NK-92 (cell line): ENCODE results near the gene MVD.

Experiments used
- DNase-seq: peaks from one replicate; lab custom pipeline; 2025; ENCODE audit not compliant: unreplicated experiment; lab: John Stamatoyannopoulos, UW

Gene MVD, protein sequence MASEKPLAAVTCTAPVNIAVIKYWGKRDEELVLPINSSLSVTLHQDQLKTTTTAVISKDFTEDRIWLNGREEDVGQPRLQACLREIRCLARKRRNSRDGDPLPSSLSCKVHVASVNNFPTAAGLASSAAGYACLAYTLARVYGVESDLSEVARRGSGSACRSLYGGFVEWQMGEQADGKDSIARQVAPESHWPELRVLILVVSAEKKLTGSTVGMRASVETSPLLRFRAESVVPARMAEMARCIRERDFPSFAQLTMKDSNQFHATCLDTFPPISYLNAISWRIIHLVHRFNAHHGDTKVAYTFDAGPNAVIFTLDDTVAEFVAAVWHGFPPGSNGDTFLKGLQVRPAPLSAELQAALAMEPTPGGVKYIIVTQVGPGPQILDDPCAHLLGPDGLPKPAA

GRCh38 chr16:88662843-88663606 is at the start of gene MVD:
TSS of gene MVD (minus strand) at chr16:88663091. CDS start at chr16:88663080, 11 bp downstream.
- DNase-seq, result peak; percentile 83

DNA sequence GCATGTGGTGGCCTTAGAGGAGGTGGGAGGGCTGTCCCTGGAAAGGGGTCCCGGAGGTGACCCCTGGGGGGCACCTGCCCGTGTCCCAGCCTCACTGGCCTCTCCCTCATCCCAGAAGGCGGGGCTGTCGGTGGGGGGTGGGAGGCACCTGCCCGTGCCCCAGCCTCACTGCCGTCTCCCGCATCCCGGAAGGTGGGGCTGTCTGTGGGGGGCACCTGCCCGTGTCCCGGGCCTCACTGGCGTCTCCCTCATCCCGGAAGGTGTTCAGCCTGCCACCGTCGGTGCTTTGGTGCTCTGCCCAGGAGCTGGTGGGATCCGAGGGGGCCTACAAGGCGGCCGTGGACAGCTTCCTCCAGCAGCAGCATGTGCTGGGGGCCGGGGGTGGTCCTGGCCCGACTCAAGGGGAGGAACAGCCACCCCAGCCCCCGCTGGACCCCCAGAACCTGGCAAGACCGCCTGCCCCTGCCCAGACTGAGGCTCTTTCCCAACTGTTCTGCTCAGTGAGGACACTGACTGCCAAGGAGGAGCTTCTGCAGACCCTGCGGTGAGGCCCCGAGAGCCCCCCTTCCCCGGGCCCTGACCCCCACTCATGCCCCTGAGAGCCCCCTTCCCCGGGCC is 49.6 kb upstream of the MVD start:
- no peak for DNase-seq

DNA sequence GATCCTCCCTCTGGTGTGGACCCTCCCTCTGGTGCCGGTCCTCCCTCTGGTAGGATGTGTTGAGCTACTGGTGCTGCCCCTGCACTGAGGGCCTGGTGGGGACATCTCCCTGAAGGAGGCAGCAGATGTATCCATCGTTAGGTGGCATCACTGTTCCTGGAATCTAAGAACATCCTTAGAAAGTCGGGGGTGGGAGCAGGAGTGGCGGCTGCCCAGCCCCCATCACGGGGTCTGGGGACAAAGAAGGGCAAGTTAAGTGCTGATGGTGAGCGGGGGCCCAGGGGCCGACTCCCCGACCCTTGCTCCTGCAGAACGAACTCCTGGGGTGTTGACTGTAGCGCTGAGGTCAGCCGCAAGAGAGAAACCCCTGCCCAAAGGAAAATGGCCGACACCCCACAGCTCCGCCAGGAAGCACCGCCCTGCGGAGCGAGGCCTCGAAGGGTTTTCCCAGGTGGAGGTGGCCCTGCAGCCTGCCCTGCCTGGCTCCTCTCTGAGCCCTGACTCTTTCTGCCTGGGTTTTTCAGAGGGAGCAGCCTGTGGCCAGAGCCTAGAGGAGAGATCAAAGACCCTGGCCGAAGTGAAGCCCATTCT is 49.0 kb upstream of the MVD start:
- no peak for DNase-seq

DNA sequence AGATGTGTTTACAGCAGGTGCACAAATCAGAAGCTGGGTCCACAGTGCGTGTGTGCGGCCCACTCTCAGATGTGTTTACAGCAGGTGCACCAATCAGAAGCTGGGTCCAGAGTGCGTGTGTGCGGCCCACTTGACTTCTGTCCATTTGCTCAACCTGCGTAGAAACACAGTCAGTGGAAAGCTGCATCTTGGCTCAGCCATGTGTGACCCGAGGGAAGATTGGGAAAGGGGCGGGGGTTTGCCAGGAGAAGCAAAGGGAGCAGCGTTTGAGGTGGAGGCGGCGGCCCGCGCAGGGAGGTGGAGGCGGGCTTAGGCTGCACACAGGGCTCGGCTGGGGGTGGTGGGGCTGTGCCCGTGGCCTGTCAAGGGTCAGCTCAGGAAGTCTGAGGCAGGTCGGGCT is 47.7 kb upstream of the MVD start:
- no peak for DNase-seq

GRCh38 chr16:88706965-88707826 is 44.3 kb upstream of the MVD start:
- no peak for DNase-seq

DNA sequence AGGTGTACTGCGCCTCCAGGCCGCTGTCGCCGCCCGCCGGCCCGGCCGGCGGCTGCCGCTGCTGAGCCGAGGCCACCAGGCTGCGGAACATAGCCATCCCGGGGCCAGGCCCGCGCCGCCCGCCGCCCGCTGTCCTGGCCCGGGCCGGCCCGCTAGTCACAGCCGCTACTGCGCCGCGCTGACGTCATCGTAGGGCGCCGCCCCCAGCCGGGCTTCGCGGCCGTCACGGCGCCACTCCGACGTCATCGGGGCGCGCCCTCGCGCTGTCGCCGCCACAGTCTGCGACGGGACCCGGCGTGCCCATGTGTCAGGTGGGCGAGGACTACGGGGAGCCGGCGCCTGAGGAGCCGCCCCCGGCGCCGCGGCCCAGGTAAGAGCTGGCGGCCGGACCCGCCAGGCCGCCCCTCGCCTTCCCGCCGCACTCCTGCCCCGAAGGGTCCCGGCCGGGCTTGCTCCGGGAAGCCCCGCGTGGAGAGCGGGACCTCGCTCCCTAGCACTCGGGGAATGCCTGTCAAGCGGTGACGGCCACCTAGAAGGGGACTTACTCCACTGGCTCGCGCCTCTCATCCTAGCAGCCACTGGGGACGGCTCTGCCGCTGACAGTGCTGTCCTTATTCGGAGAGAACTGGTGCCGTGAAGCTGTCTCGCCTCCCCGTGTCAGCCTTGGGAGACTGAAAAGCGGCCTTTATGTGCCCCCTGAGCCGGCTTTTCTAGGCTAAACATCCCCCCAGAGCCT is 43.5 kb upstream of the MVD start, which contains the start of the genes CTU2 and RNF166:
TSS of gene CTU2 (plus strand) at position 275 of the 736 bp plus-strand sequence. CDS start at position 303, 28 bp downstream.
TSS of gene RNF166 (minus strand) at position 180 of the 736 bp plus-strand sequence. CDS start at position 97, 83 bp downstream.
- peak; percentile 25 for DNase-seq

- no peak for DNase-seq
Measured at GRCh38 chr16:88705801-88706228, 42.9 kb upstream of the MVD start.

DNA sequence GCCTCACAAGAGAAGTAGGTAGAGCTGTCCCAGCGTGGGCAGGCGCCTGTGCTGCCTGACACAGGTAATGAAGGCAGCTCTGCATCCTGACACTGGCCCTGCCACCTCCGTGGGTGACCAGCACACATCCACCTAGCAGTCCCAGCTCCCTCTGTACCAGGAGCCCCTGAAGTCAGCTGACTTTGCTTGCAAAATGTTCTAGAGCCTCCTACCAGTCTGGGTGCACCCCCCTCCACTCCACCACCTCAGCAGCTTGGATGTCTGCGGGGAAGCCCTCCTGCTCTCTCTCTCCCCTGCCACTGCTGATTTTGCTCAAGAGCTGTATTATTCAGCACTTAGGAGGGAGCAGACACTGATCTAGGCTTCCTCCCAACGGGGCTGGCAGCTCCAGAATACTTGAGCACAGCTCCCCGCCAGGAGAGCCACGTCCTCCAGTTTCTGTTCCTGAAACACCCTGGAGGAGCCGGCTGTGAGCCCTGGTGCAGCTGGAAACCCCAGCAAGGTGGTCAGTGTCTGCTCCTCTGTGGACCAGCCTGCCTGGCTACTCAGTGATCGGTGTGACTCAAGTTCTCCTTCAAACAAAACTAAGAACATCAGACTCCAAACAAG is 42.3 kb upstream of the MVD start:
- no peak for DNase-seq

- no peak for DNase-seq
Measured at GRCh38 chr16:88703486-88704309, 40.8 kb upstream of the MVD start.

GRCh38 chr16:88702371-88703210 is 39.7 kb upstream of the MVD start:
- DNase-seq, result no peak

GRCh38 chr16:88701581-88702370 is 38.9 kb upstream of the MVD start:
- no peak for DNase-seq

DNA sequence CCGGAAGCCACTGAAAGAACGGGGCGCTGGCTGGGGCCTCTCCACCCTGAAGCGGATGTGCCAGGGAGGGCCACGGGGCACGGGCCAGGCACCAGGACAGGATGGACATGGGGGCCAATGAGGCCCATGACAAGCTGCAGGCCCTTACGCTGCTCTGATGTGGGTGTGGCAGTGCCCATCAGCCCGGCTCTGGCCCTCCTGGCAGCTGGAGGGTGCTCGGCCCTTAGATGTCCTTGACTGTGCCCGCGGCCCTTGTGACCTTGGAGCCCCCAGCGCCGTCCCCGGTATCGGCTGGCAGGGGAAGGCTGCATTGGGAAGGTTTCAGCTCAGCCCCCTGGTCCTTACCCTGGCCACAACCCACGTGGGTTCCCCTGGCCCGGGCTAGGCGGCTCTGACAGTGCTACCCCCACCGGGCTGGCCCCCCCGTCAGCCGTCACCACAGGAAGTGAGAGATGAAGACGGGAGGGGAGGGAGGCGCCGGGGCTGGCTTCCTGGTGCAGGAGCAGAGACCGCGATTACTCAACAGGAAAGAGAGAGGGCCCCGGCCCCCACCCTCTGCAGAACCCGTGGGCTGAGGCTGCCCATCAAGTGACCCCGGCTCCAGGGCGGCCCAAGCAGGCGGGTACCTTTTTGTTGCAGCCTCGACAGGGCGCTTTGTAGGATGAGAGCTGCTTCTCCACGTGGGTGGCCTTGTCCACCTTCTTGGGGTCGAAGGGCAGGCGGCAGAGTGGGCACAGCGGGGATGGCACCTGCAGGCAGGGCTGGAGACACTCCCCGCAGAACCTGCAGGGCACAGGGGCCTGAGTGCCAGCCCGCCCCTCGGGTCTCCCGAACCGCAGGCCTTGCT is 38.0 kb upstream of the MVD start:
- peak; percentile 66 for DNase-seq

- no peak for DNase-seq
Measured at GRCh38 chr16:88700322-88700635, 37.4 kb upstream of the MVD start.

- DNase-seq, result no peak
Measured at GRCh38 chr16:88699180-88699579, 36.3 kb upstream of the MVD start.

GRCh38 chr16:88698646-88699045 is 35.8 kb upstream of the MVD start:
- no peak for DNase-seq
